HCT116 (cell line): ENCODE results near the gene FAM193A. TPM values are rescaled to one million over a fixed set of nuclear protein-coding genes. Genes with fewer than 3 reads are reported as not detected.

Source experiments
- ATAC-seq: fragments of 200-7000 bp; cut with Tn5 transposase; 2 replicates; pipeline ENCODE4 v1.9.1; 2020; ENCODE audit warnings: mild to moderate bottlenecking, moderate library complexity
- BruUV-seq: library from RNA; stranded (reverse); fragments of 400-500 nt; replicated peaks from 2 replicates; lab custom pipeline; 2021; lab: Mats Ljungman, UMichigan
- CTCF ChIA-PET: fragments of 300-600 bp; sonication (Branson Sonifier 250); formaldehyde crosslinking; loops from one replicate; lab custom pipeline; 2021; ENCODE audit warnings: antibody characterized with exemption; lab: Charles Lee
- POLR2A ChIA-PET: fragments of 300-600, 350-600 bp; sonication (Branson Sonifier 250); formaldehyde crosslinking; loops from one replicate; lab custom pipeline; 2021; ENCODE audit warnings: antibody characterized with exemption; lab: Charles Lee
- RAD21 ChIA-PET, 2 experiments: fragments of 300-600 bp; sonication (Branson Sonifier 250); formaldehyde crosslinking; loops; one replicate each; lab custom pipeline; 2023; ENCODE audit warnings: low total read pairs in 2 of 2; ENCODE audit not compliant: uncharacterized antibody in 2 of 2, unreplicated experiment in 2 of 2, low non-redundant PET in 1 of 2; lab: Charles Lee
- DNase-seq: peaks from one replicate; pipeline ENCODE4 v3.0.0-alpha.2; 2010; ENCODE audit warnings: low read depth, low spot score
- H2AFZ ChIP-seq: fragments of 200-600 bp; shearing (Covaris generic), sonication (generic); 2 replicates; pipeline ENCODE4 v1.6.1; 2017; ENCODE audit warnings: low read depth, mixed run types, mixed read lengths, antibody characterized with exemption, low read length; ENCODE audit not compliant: poor library complexity, severe bottlenecking
- H3K27ac ChIP-seq: 2 replicates; pipeline ENCODE4 v1.5.1; 2012; ENCODE audit warnings: low read depth, low read length
- H3K27me3 ChIP-seq: fragments of 200-600 bp; sonication (generic); 2 replicates; pipeline ENCODE4 v1.6.1; 2016; ENCODE audit warnings: mixed run types, low read length, mixed read lengths; ENCODE audit not compliant: insufficient read depth
- H3K36me3 ChIP-seq, 2 experiments: fragments of 200-500 bp in 1 of 2; fragments of 200-600 bp in 1 of 2; sonication (Bioruptor generic) in 1 of 2; sonication (generic) in 1 of 2; 2 replicates each; pipeline versions ENCODE4 v1.5.1 to v1.6.1; 2014 to 2016; ENCODE audit warnings: low read length in 2 of 2, inconsistent platforms in 1 of 2, mixed read lengths in 1 of 2, mixed run types in 1 of 2; ENCODE audit not compliant: insufficient read depth in 2 of 2, control insufficient read depth in 1 of 2
- H3K4me1 ChIP-seq, 2 experiments: fragments of 200-600 bp in 1 of 2; sonication (generic) in 1 of 2; 2 replicates each; pipeline versions ENCODE4 v1.5.1 to v1.6.1; 2012 to 2017; ENCODE audit warnings: low read length in 2 of 2, inconsistent platforms in 1 of 2, mild to moderate bottlenecking in 1 of 2, mixed read lengths in 1 of 2, mixed run types in 1 of 2, moderate library complexity in 1 of 2; ENCODE audit not compliant: insufficient read depth in 2 of 2, control insufficient read depth in 1 of 2
- H3K4me2 ChIP-seq: fragments of 200-600 bp; sonication (generic); 2 replicates; pipeline ENCODE4 v1.6.1; 2017; ENCODE audit warnings: mixed run types, low read length, mixed read lengths
- H3K4me3 ChIP-seq, 2 experiments: fragments of 200-600 bp in 1 of 2; sonication (generic) in 1 of 2; replicated peaks in 1 of 2; 2 replicates each; pipeline ENCODE4 v1.5.1; 2011 to 2016; ENCODE audit warnings: low read length in 2 of 2, control low read depth in 1 of 2, low read depth in 1 of 2, mild to moderate bottlenecking in 1 of 2, mixed read lengths in 1 of 2, mixed run types in 1 of 2
- H3K79me2 ChIP-seq: fragments of 200-600 bp; sonication (generic); 2 replicates; pipeline ENCODE4 v1.6.1; 2017; ENCODE audit warnings: mild to moderate bottlenecking, mixed run types, low read length, moderate library complexity, mixed read lengths; ENCODE audit not compliant: insufficient read depth
- H3K9ac ChIP-seq: fragments of 200-600 bp; sonication (generic); 2 replicates; pipeline ENCODE4 v1.6.1; 2016; ENCODE audit warnings: low read length, mixed read lengths
- H3K9me2 ChIP-seq: fragments of 200-600 bp; sonication (generic), shearing (Covaris generic); 2 replicates; pipeline ENCODE4 v1.6.1; 2017; ENCODE audit warnings: mixed run types, mild to moderate bottlenecking, moderate library complexity; ENCODE audit not compliant: insufficient read depth
- H3K9me3 ChIP-seq, 2 experiments: fragments of 200-500 bp in 1 of 2; fragments of 200-600 bp in 1 of 2; sonication (Bioruptor generic) in 1 of 2; sonication (generic) in 1 of 2; 2 replicates each; pipeline ENCODE4 v1.6.1; 2014 to 2017; ENCODE audit warnings: low read length in 2 of 2, mixed read lengths in 2 of 2, inconsistent platforms in 1 of 2, low read depth in 1 of 2, mild to moderate bottlenecking in 1 of 2, mixed run types in 1 of 2, moderate library complexity in 1 of 2; ENCODE audit not compliant: control insufficient read depth in 1 of 2, insufficient read depth in 1 of 2
- H4K20me1 ChIP-seq: fragments of 200-600 bp; sonication (generic), shearing (Covaris generic); 2 replicates; pipeline ENCODE4 v1.6.1; 2017; ENCODE audit warnings: mixed run types, mild to moderate bottlenecking, moderate library complexity; ENCODE audit not compliant: insufficient read depth
- CBX3 ChIP-seq: IDR thresholded peaks from 2 replicates; pipeline ENCODE4 v1.6.1; 2012; ENCODE audit warnings: low read depth
- EZH2 ChIP-seq: fragments of 200-600 bp; sonication (generic); IDR thresholded peaks from 2 replicates; pipeline ENCODE4 v1.6.1; 2017; ENCODE audit warnings: antibody characterized with exemption, mixed run types
- EZH2phosphoT487 ChIP-seq: fragments of 200-600 bp; IDR thresholded peaks from 2 replicates; pipeline ENCODE4 v1.6.1; 2018; ENCODE audit warnings: antibody characterized with exemption, borderline replicate concordance
- JUND ChIP-seq: IDR thresholded peaks from 2 replicates; pipeline ENCODE4 v1.6.1; 2012
- MAX ChIP-seq: IDR thresholded peaks from 2 replicates; pipeline ENCODE4 v1.6.1; 2012
- POLR2A ChIP-seq: IDR thresholded peaks from 2 replicates; pipeline ENCODE4 v1.7.0; 2011; ENCODE audit warnings: borderline replicate concordance; ENCODE audit not compliant: insufficient read depth, insufficient read length; ENCODE audit errors: extremely low read depth
- RAD21 ChIP-seq: IDR thresholded peaks from 2 replicates; pipeline ENCODE4 v1.6.1; 2012; ENCODE audit warnings: low read depth, mild to moderate bottlenecking
- SIN3A ChIP-seq: IDR thresholded peaks from 2 replicates; pipeline ENCODE4 v1.6.1; 2012; ENCODE audit warnings: low read depth
- SRF ChIP-seq: IDR thresholded peaks from 2 replicates; pipeline ENCODE4 v1.6.1; 2012; ENCODE audit warnings: low read depth
- TCF7L2 ChIP-seq: IDR thresholded peaks from 2 replicates; pipeline ENCODE4 v1.7.0; 2011; ENCODE audit warnings: borderline replicate concordance, inconsistent platforms; ENCODE audit not compliant: insufficient read depth, insufficient read length; ENCODE audit errors: extremely low read depth
- YY1 ChIP-seq: IDR thresholded peaks from 2 replicates; pipeline ENCODE4 v1.6.1; 2011; ENCODE audit warnings: low read length, low read depth, moderate library complexity, mild to moderate bottlenecking; ENCODE audit not compliant: insufficient replicate concordance; ENCODE audit errors: extremely low read depth
- ZBTB33 ChIP-seq: IDR thresholded peaks from 2 replicates; pipeline ENCODE4 v1.6.1; 2011; ENCODE audit warnings: mild to moderate bottlenecking, low read length, moderate library complexity; ENCODE audit not compliant: insufficient replicate concordance; ENCODE audit errors: extremely low read depth
- intact Hi-C: fragments of 100-400 bp; cut with micrococcal nuclease; formaldehyde crosslinking; loops from 2 replicates; pipeline ENCODE4 v1.10.0; 2022
- total RNA-seq: library from RNA; stranded (reverse); gene quantifications from one replicate; pipeline ENCODE4 v1.2.1, GENCODE V29; 2021; ENCODE audit not compliant: unreplicated experiment
- TF ChIP-seq, protein P1 (sequence below): IDR thresholded peaks from 2 replicates; pipeline ENCODE4 v1.6.1; 2012; ENCODE audit warnings: low read depth
- TF ChIP-seq, protein P2 (sequence below): IDR thresholded peaks from 2 replicates; pipeline ENCODE4 v1.6.1; 2012

The FAM193A gene
- total RNA-seq, 1 experiment from 2014 or later, result 15.7 TPM

GRCh38 chr4:2545321-2546013 is 9.0 kb downstream of the FAM193A start:
- Histone ChIP-seq H3K27ac (no peak overlapping the region), H3K4me3 (no peak overlapping the region), H3K79me2 (peaks cover 94% of the 10 kb centered on the region), H4K20me1 (0 out of 2 replicates have a peak, but pooled peaks cover 3% of the 10 kb centered on the region), H3K4me2 (no peak overlapping the region), H2AFZ (no peak overlapping the region), H3K36me3 (no peaks in the 10 kb centered on the region), H3K9me2 (no peaks in the 10 kb centered on the region), H3K4me1 (no peaks in the 10 kb centered on the region), H3K9ac (no peak overlapping the region), H3K9me3 (no peaks in the 10 kb centered on the region), H3K27me3 (no peaks in the 10 kb centered on the region)
- CTCF ChIA-PET, result no interaction called here
- POLR2A ChIA-PET, result no interaction called here
- RAD21 ChIA-PET, result no interaction called here
- no TSS peak for BruUV-seq
- TF ChIP-seq ZBTB33, result no peak
- no peak for TF ChIP-seq SIN3A
- no peak for TF ChIP-seq MAX
- TF ChIP-seq EZH2phosphoT487, result no peak
- TF ChIP-seq YY1, result no peak
- TF ChIP-seq, protein P1, sequence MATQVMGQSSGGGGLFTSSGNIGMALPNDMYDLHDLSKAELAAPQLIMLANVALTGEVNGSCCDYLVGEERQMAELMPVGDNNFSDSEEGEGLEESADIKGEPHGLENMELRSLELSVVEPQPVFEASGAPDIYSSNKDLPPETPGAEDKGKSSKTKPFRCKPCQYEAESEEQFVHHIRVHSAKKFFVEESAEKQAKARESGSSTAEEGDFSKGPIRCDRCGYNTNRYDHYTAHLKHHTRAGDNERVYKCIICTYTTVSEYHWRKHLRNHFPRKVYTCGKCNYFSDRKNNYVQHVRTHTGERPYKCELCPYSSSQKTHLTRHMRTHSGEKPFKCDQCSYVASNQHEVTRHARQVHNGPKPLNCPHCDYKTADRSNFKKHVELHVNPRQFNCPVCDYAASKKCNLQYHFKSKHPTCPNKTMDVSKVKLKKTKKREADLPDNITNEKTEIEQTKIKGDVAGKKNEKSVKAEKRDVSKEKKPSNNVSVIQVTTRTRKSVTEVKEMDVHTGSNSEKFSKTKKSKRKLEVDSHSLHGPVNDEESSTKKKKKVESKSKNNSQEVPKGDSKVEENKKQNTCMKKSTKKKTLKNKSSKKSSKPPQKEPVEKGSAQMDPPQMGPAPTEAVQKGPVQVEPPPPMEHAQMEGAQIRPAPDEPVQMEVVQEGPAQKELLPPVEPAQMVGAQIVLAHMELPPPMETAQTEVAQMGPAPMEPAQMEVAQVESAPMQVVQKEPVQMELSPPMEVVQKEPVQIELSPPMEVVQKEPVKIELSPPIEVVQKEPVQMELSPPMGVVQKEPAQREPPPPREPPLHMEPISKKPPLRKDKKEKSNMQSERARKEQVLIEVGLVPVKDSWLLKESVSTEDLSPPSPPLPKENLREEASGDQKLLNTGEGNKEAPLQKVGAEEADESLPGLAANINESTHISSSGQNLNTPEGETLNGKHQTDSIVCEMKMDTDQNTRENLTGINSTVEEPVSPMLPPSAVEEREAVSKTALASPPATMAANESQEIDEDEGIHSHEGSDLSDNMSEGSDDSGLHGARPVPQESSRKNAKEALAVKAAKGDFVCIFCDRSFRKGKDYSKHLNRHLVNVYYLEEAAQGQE, result no peak
- no peak for TF ChIP-seq TCF7L2
- no peak for TF ChIP-seq SRF
- TF ChIP-seq POLR2A, result no peak
- TF ChIP-seq CBX3, result no peak
- TF ChIP-seq RAD21, result no peak
- TF ChIP-seq EZH2, result no peak
- TF ChIP-seq JUND, result no peak
- TF ChIP-seq, protein P2, sequence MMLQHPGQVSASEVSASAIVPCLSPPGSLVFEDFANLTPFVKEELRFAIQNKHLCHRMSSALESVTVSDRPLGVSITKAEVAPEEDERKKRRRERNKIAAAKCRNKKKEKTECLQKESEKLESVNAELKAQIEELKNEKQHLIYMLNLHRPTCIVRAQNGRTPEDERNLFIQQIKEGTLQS, result no peak
- intact Hi-C loops, result no loop called here
- DNase-seq (no peak), ATAC-seq (no peak)
